Measurements from ENCODE around the gene TULP4. TPM values are rescaled to one million over a fixed set of nuclear protein-coding genes. Genes with fewer than 3 reads are reported as not detected.

The TULP4 gene
- total and polyA plus RNA-seq, 2 donors (not counting 1 experiment from before 2014, with no cell fraction given), result 12.0 to 90.0 TPM

- ChIA-PET CTCF (interaction anchor here (1.6 kb wide), 1 partner anchor 31 kb away, joined by 6 read pairs; no protein-coding TSS in a partner anchor), POLR2A (no interaction called here)
- ATAC-seq (ENCODE audit: low read depth), result no peak
- H3K4me3 ChIP-seq (ENCODE audit: control extremely low read depth in 1 of 5, extremely low read depth in 1 of 5, insufficient read depth in 1 of 5, low read depth in 2 of 5, low read length in 4 of 5), result no peak overlapping the region
- no peaks in the 10 kb centered on the region for H3K4me1 ChIP-seq (ENCODE audit: control insufficient read depth in 2 of 2, insufficient read depth in 2 of 2, low read length in 2 of 2)
- no peak overlapping the region for H3K27ac ChIP-seq (ENCODE audit: low read length in 2 of 2)
- no peaks in the 10 kb centered on the region for H3K79me2 ChIP-seq (ENCODE audit: control insufficient read depth, insufficient read depth, low read length)
- no peak overlapping the region for H3K27ac Mint-ChIP-seq
- TF ChIP-seq EZH2 (IDR thresholded peaks at IDR 0.05; ENCODE audit: borderline replicate concordance, insufficient read depth, low read depth, low read length, poor library complexity, severe bottlenecking) (no peak), CTCF (IDR thresholded peaks at IDR 0.05) (no peak)
- intact Hi-C loops (cut with micrococcal nuclease), result no loop called here
- H3K9ac ChIP-seq (ENCODE audit: low read length), result no peak overlapping the region
- no peaks in the 10 kb centered on the region for H3K27me3 ChIP-seq (replicated peaks in 1 of 4; ENCODE audit: control extremely low read depth in 1 of 4, control insufficient read depth in 3 of 4, insufficient read depth in 4 of 4, low read length in 3 of 4)
- H4K20me1 ChIP-seq (ENCODE audit: control insufficient read depth, insufficient read depth, low read length, poor library complexity, severe bottlenecking), result no peaks in the 10 kb centered on the region
- no peak overlapping the region for H2AFZ ChIP-seq (ENCODE audit: insufficient read depth, low read depth, low read length, poor library complexity, severe bottlenecking)
- H3K9me3 Mint-ChIP-seq (ENCODE audit: insufficient read depth), result no peaks in the 10 kb centered on the region
- no peak overlapping the region for H3K4me3 Mint-ChIP-seq
- WGBS (ENCODE audit: insufficient coverage), result no CpG with 5 or more reads among the region's 2 CpGs
- no peak overlapping the region for H3K4me2 ChIP-seq (replicated peaks; ENCODE audit: low read depth, low read length, poor library complexity, severe bottlenecking)
- H3K9me3 ChIP-seq (ENCODE audit: control extremely low read depth in 1 of 3, control insufficient read depth in 2 of 3, insufficient read depth in 1 of 3, low read length in 2 of 3), result peaks cover 0 to 8% (median 0%) of the 10 kb centered on the region in 3 donors
- no peaks in the 10 kb centered on the region for H3K27me3 Mint-ChIP-seq
- no peak for DNase-seq
- H3K4me1 Mint-ChIP-seq, result no peaks in the 10 kb centered on the region
- peaks cover 0 to 19% of the 10 kb centered on the region in 2 experiments for H3K36me3 ChIP-seq (replicated peaks in 1 of 2; ENCODE audit: control extremely low read depth in 1 of 2, control insufficient read depth in 1 of 2, extremely low read depth in 1 of 2, insufficient read depth in 2 of 2, low read length in 1 of 2)
Measured at GRCh38 chr6:158418501-158418900, 106.2 kb downstream of the TULP4 start.

GRCh38 chr6:158419339-158419909, 107.2 kb downstream of the TULP4 start:
- ATAC-seq (ENCODE audit: low read depth) (no peak), DNase-seq (no peak)
- H3K27me3 ChIP-seq (replicated peaks in 1 of 4; ENCODE audit: control extremely low read depth in 1 of 4, control insufficient read depth in 3 of 4, insufficient read depth in 4 of 4, low read length in 3 of 4), result no peaks in the 10 kb centered on the region
- Mint-ChIP-seq H3K4me1 (no peaks in the 10 kb centered on the region), H3K4me3 (no peak overlapping the region), H3K9me3 (ENCODE audit: insufficient read depth) (no peaks in the 10 kb centered on the region), H3K27ac (no peak overlapping the region), H3K27me3 (no peaks in the 10 kb centered on the region)
- no peak overlapping the region for H2AFZ ChIP-seq (ENCODE audit: insufficient read depth, low read depth, low read length, poor library complexity, severe bottlenecking)
- peaks cover 0 to 9% of the 10 kb centered on the region in 2 experiments for H3K36me3 ChIP-seq (replicated peaks in 1 of 2; ENCODE audit: control extremely low read depth in 1 of 2, control insufficient read depth in 1 of 2, extremely low read depth in 1 of 2, insufficient read depth in 2 of 2, low read length in 1 of 2)
- H3K4me2 ChIP-seq (replicated peaks; ENCODE audit: low read depth, low read length, poor library complexity, severe bottlenecking), result no peak overlapping the region
- no peak overlapping the region for H3K4me3 ChIP-seq (ENCODE audit: control extremely low read depth in 1 of 5, extremely low read depth in 1 of 5, insufficient read depth in 1 of 5, low read depth in 2 of 5, low read length in 4 of 5)
- no peaks in the 10 kb centered on the region for H4K20me1 ChIP-seq (ENCODE audit: control insufficient read depth, insufficient read depth, low read length, poor library complexity, severe bottlenecking)
- CTCF ChIA-PET, result interaction anchor here (1.4 to 1.6 kb wide), 2 partner anchors 9 to 32 kb away, joined by 3 to 6 read pairs; no protein-coding TSS in a partner anchor
- intact Hi-C loops (cut with micrococcal nuclease), result no loop called here
- WGBS (ENCODE audit: insufficient coverage), result no CpG with 5 or more reads among the region's 2 CpGs
- H3K79me2 ChIP-seq (ENCODE audit: control insufficient read depth, insufficient read depth, low read length), result no peaks in the 10 kb centered on the region
- no peak overlapping the region for H3K9ac ChIP-seq (ENCODE audit: low read length)
- no peak for TF ChIP-seq CTCF (IDR thresholded peaks at IDR 0.05)
- TF ChIP-seq EZH2 (IDR thresholded peaks at IDR 0.05; ENCODE audit: borderline replicate concordance, insufficient read depth, low read depth, low read length, poor library complexity, severe bottlenecking), result no peak
- peaks cover 0 to 8% (median 0%) of the 10 kb centered on the region in 3 donors for H3K9me3 ChIP-seq (ENCODE audit: control extremely low read depth in 1 of 3, control insufficient read depth in 2 of 3, insufficient read depth in 1 of 3, low read length in 2 of 3)
- H3K27ac ChIP-seq (ENCODE audit: low read length in 2 of 2), result no peak overlapping the region
- POLR2A ChIA-PET, result no interaction called here
- no peaks in the 10 kb centered on the region for H3K4me1 ChIP-seq (ENCODE audit: control insufficient read depth in 2 of 2, insufficient read depth in 2 of 2, low read length in 2 of 2)
